Activated naive CD8-positive, alpha-beta T cell treated with anti-CD3 and anti-CD28 coated beads for 36 hours (primary cell): ENCODE measurements around the gene AHCTF1. TPM values are rescaled to one million over a fixed set of nuclear protein-coding genes. Genes with fewer than 3 reads are reported as not detected.

Experiments used
- DNase-seq: peaks from one replicate; pipeline ENCODE4 v3.0.0; 2021
- H3K27ac Mint-ChIP-seq: one replicate; pipeline ENCODE4 v1.8.0; 2022; ENCODE audit warnings: mild to moderate bottlenecking, moderate library complexity, mixed read lengths
- H3K27me3 Mint-ChIP-seq: one replicate; pipeline ENCODE4 v1.8.0; 2022; ENCODE audit warnings: mild to moderate bottlenecking, mixed read lengths
- H3K36me3 Mint-ChIP-seq: one replicate; pipeline ENCODE4 v1.8.0; 2021; ENCODE audit warnings: mild to moderate bottlenecking, mixed read lengths
- H3K4me1 Mint-ChIP-seq: one replicate; pipeline ENCODE4 v1.8.0; 2021; ENCODE audit warnings: mixed read lengths
- H3K4me3 Mint-ChIP-seq: one replicate; pipeline ENCODE4 v1.8.0; 2022; ENCODE audit warnings: mild to moderate bottlenecking, moderate library complexity, mixed read lengths
- H3K9me3 Mint-ChIP-seq: one replicate; pipeline ENCODE4 v1.8.0; 2022; ENCODE audit warnings: mixed read lengths
- total RNA-seq, 2 experiments: library from RNA; stranded (reverse); gene quantifications; one replicate each; pipeline ENCODE4 v1.2.3, GENCODE V29; 2021

The AHCTF1 gene
- total RNA-seq, 2 experiments from 2014 or later, result 52.2 to 62.2 TPM

- H3K27ac Mint-ChIP-seq, result no peak overlapping the region
- no peak overlapping the region for H3K4me3 Mint-ChIP-seq
- H3K36me3 Mint-ChIP-seq, result no peaks in the 10 kb centered on the region
- no peaks in the 10 kb centered on the region for H3K9me3 Mint-ChIP-seq
- no peak for DNase-seq
- peaks cover 20% of the 10 kb centered on the region for H3K27me3 Mint-ChIP-seq
- peaks cover 6% of the 10 kb centered on the region for H3K4me1 Mint-ChIP-seq
Measured at GRCh38 chr1:246790833-246791232, 140.9 kb downstream of the AHCTF1 start.

GRCh38 chr1:246790364-246790763 is 141.4 kb downstream of the AHCTF1 start:
- H3K27me3 Mint-ChIP-seq, result peaks cover 20% of the 10 kb centered on the region
- no peak overlapping the region for H3K27ac Mint-ChIP-seq
- H3K36me3 Mint-ChIP-seq, result no peaks in the 10 kb centered on the region

GRCh38 chr1:246789454-246790339 is 142.1 kb downstream of the AHCTF1 start:
- H3K27me3 Mint-ChIP-seq, result peaks cover 20% of the 10 kb centered on the region
- DNase-seq, result no peak
- H3K36me3 Mint-ChIP-seq, result no peaks in the 10 kb centered on the region
- peaks cover 10% of the 10 kb centered on the region for H3K4me1 Mint-ChIP-seq
- H3K27ac Mint-ChIP-seq, result no peak overlapping the region
- peak overlapping the region; percentile 38 for H3K4me3 Mint-ChIP-seq
- no peaks in the 10 kb centered on the region for H3K9me3 Mint-ChIP-seq

More at GRCh38 chr1:246790364-246790763, 141.4 kb downstream of the AHCTF1 start:
- Mint-ChIP-seq H3K9me3 (no peaks in the 10 kb centered on the region), H3K4me1 (peaks cover 6% of the 10 kb centered on the region), H3K4me3 (no peak overlapping the region)
- no peak for DNase-seq

Other genes starting within 250 kb of the AHCTF1 start
- gene SCCPDH, start 207.5 kb downstream of the AHCTF1 start, total RNA-seq, result 10 to 100 TPM; 45.8 to 46.3 TPM
- gene ZNF695, start 76.1 kb upstream of the AHCTF1 start, total RNA-seq, result under 1 TPM; 0.20 to 0.68 TPM
- 1 to 10 TPM; 5.5 to 5.9 TPM for gene ZNF670, start 146.9 kb upstream of the AHCTF1 start, total RNA-seq
- 10 to 100 TPM in 1 of 2 experiments, 1 to 10 TPM in 1; 9.6 to 10.2 TPM for gene ZNF669, start 172.4 kb upstream of the AHCTF1 start, total RNA-seq
- gene ZNF124, start 240.1 kb upstream of the AHCTF1 start, total RNA-seq, result 10 to 100 TPM; 20.7 to 21.5 TPM